ENCODE results near the gene SEPTIN8. TPM values are rescaled to one million over a fixed set of nuclear protein-coding genes. Genes with fewer than 3 reads are reported as not detected.

Gene SEPTIN8
- total RNA-seq, 1 donor from 2014 or later, result 97.5 TPM

- H3K27me3 ChIP-seq (ENCODE audit: insufficient read depth, low read length), result peaks cover 19% of the 10 kb centered on the region
- no peak for FAIRE-seq
Measured at GRCh38 chr5:132816554-132816953, 39.5 kb upstream of the SEPTIN8 start.

GRCh38 chr5:132816083-132816482 is 39.0 kb upstream of the SEPTIN8 start:
- no peak overlapping the region for H3K27ac Mint-ChIP-seq (ENCODE audit: unreplicated experiment)
- peaks cover 20% of the 10 kb centered on the region for H3K27me3 ChIP-seq (ENCODE audit: insufficient read depth, low read length)
- no peak overlapping the region for H3K4me2 ChIP-seq (ENCODE audit: low read length)
- H3K9me3 ChIP-seq (ENCODE audit: insufficient read depth, low read depth, low read length), result no peaks in the 10 kb centered on the region
- peaks cover 4% of the 10 kb centered on the region for H3K4me1 ChIP-seq (ENCODE audit: insufficient read depth, low read length)
- H3K9me3 Mint-ChIP-seq (ENCODE audit: unreplicated experiment), result no peaks in the 10 kb centered on the region
- no peaks in the 10 kb centered on the region for H3K36me3 Mint-ChIP-seq (ENCODE audit: low read depth, unreplicated experiment)
- peaks cover 30% of the 10 kb centered on the region for H3K27me3 Mint-ChIP-seq (ENCODE audit: low read depth, unreplicated experiment)
- no peak overlapping the region for H3K4me3 Mint-ChIP-seq (ENCODE audit: unreplicated experiment)
- H2AFZ ChIP-seq (ENCODE audit: low read depth, low read length), result no peak overlapping the region
- peaks cover 2% of the 10 kb centered on the region for H3K4me1 Mint-ChIP-seq (ENCODE audit: low read depth, unreplicated experiment)
- H3K36me3 ChIP-seq (ENCODE audit: insufficient read depth, low read length), result no peaks in the 10 kb centered on the region
- H3K4me3 ChIP-seq (ENCODE audit: insufficient read depth, low read depth, low read length), result no peak overlapping the region
- no peaks in the 10 kb centered on the region for H3K79me2 ChIP-seq (ENCODE audit: insufficient read depth, low read length)
- H3K9ac ChIP-seq (ENCODE audit: low read length), result no peak overlapping the region
- no peaks in the 10 kb centered on the region for H4K20me1 ChIP-seq (ENCODE audit: insufficient read depth, low read length)
- H3K27ac ChIP-seq (ENCODE audit: low read depth, low read length), result no peak overlapping the region
- no peak for TF ChIP-seq CTCF (IDR thresholded peaks at IDR 0.05; ENCODE audit: insufficient read depth, low read depth, low read length)
- TF ChIP-seq EZH2 (IDR thresholded peaks at IDR 0.05; ENCODE audit: insufficient read depth, low read length), result no peak
- FAIRE-seq (no peak), DNase-seq (ENCODE audit: low read depth) (no peak)

More at GRCh38 chr5:132816554-132816953, 39.5 kb upstream of the SEPTIN8 start:
- Histone ChIP-seq H3K79me2 (ENCODE audit: insufficient read depth, low read length) (no peaks in the 10 kb centered on the region), H3K4me2 (ENCODE audit: low read length) (no peak overlapping the region), H3K9ac (ENCODE audit: low read length) (no peak overlapping the region), H3K4me3 (ENCODE audit: insufficient read depth, low read depth, low read length) (no peak overlapping the region), H4K20me1 (ENCODE audit: insufficient read depth, low read length) (no peaks in the 10 kb centered on the region), H3K4me1 (ENCODE audit: insufficient read depth, low read length) (peaks cover 5% of the 10 kb centered on the region), H3K27ac (ENCODE audit: low read depth, low read length) (no peak overlapping the region), H3K9me3 (ENCODE audit: insufficient read depth, low read depth, low read length) (no peaks in the 10 kb centered on the region), H2AFZ (ENCODE audit: low read depth, low read length) (no peak overlapping the region), H3K36me3 (ENCODE audit: insufficient read depth, low read length) (no peaks in the 10 kb centered on the region)
- Mint-ChIP-seq H3K36me3 (ENCODE audit: low read depth, unreplicated experiment) (no peaks in the 10 kb centered on the region), H3K27me3 (ENCODE audit: low read depth, unreplicated experiment) (peaks cover 28% of the 10 kb centered on the region), H3K9me3 (ENCODE audit: unreplicated experiment) (no peaks in the 10 kb centered on the region), H3K4me1 (ENCODE audit: low read depth, unreplicated experiment) (peaks cover 2% of the 10 kb centered on the region), H3K4me3 (ENCODE audit: unreplicated experiment) (no peak overlapping the region), H3K27ac (ENCODE audit: unreplicated experiment) (no peak overlapping the region)
- no peak for DNase-seq (ENCODE audit: low read depth)
- TF ChIP-seq EZH2 (IDR thresholded peaks at IDR 0.05; ENCODE audit: insufficient read depth, low read length), result no peak
- no peak for TF ChIP-seq CTCF (IDR thresholded peaks at IDR 0.05; ENCODE audit: insufficient read depth, low read depth, low read length)

- Histone ChIP-seq H3K4me1 (ENCODE audit: insufficient read depth, low read length) (peaks cover 4% of the 10 kb centered on the region), H2AFZ (ENCODE audit: low read depth, low read length) (no peak overlapping the region), H3K79me2 (ENCODE audit: insufficient read depth, low read length) (no peaks in the 10 kb centered on the region), H3K9me3 (ENCODE audit: insufficient read depth, low read depth, low read length) (no peaks in the 10 kb centered on the region), H4K20me1 (ENCODE audit: insufficient read depth, low read length) (no peaks in the 10 kb centered on the region), H3K4me2 (ENCODE audit: low read length) (no peak overlapping the region), H3K9ac (ENCODE audit: low read length) (no peak overlapping the region), H3K27me3 (ENCODE audit: insufficient read depth, low read length) (peaks cover 20% of the 10 kb centered on the region), H3K27ac (ENCODE audit: low read depth, low read length) (no peak overlapping the region), H3K36me3 (ENCODE audit: insufficient read depth, low read length) (no peaks in the 10 kb centered on the region), H3K4me3 (ENCODE audit: insufficient read depth, low read depth, low read length) (no peak overlapping the region)
- Mint-ChIP-seq H3K9me3 (ENCODE audit: unreplicated experiment) (no peaks in the 10 kb centered on the region), H3K27ac (ENCODE audit: unreplicated experiment) (no peak overlapping the region), H3K27me3 (ENCODE audit: low read depth, unreplicated experiment) (peaks cover 33% of the 10 kb centered on the region), H3K4me3 (ENCODE audit: unreplicated experiment) (peak overlapping the region; percentile 69), H3K36me3 (ENCODE audit: low read depth, unreplicated experiment) (no peaks in the 10 kb centered on the region), H3K4me1 (ENCODE audit: low read depth, unreplicated experiment) (peaks cover 2% of the 10 kb centered on the region)
- DNase-seq (ENCODE audit: low read depth) (no peak), FAIRE-seq (no peak)
- TF ChIP-seq EZH2 (IDR thresholded peaks at IDR 0.05; ENCODE audit: insufficient read depth, low read length), result no peak
- TF ChIP-seq CTCF (IDR thresholded peaks at IDR 0.05; ENCODE audit: insufficient read depth, low read depth, low read length), result no peak
Measured at GRCh38 chr5:132815454-132815853, 38.4 kb upstream of the SEPTIN8 start.
